ENCODE measurements around the gene CALCB. TPM values are rescaled to one million over a fixed set of nuclear protein-coding genes. Genes with fewer than 3 reads are reported as not detected.

The CALCB gene
- total RNA-seq, 1 donor from 2014 or later: 0.29 TPM

GRCh38 chr11:15109602-15110001 lies 36.2 kb downstream of the CALCB start:
- DNase-seq (ENCODE audit: low read depth): no peak
- no peak overlapping the region for H3K4me3 ChIP-seq (ENCODE audit: low read depth, low read length)
- TF ChIP-seq, protein P1, sequence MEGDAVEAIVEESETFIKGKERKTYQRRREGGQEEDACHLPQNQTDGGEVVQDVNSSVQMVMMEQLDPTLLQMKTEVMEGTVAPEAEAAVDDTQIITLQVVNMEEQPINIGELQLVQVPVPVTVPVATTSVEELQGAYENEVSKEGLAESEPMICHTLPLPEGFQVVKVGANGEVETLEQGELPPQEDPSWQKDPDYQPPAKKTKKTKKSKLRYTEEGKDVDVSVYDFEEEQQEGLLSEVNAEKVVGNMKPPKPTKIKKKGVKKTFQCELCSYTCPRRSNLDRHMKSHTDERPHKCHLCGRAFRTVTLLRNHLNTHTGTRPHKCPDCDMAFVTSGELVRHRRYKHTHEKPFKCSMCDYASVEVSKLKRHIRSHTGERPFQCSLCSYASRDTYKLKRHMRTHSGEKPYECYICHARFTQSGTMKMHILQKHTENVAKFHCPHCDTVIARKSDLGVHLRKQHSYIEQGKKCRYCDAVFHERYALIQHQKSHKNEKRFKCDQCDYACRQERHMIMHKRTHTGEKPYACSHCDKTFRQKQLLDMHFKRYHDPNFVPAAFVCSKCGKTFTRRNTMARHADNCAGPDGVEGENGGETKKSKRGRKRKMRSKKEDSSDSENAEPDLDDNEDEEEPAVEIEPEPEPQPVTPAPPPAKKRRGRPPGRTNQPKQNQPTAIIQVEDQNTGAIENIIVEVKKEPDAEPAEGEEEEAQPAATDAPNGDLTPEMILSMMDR (conservative IDR thresholded peaks at IDR 0.05; ENCODE audit: low read depth, low read length): no peak

DNA sequence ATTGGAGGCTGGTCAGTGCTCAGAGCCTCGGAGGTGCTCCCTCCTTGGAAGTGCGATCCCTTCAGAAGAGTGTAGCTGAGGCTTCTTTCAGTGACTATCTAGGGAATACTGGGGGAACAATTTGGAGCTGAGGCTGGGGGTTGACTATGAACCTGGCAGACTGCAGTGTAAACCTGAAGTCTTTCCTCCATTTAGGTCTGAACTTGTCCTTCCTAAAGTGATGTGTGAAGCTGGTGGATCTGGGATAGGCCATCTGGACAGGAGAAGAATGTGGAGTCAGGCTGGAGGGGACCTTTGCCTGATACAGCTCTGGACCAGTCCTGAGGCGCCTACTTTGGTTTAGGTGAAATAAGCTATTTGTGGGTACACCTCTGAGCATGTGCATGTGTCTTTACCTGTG lies 37.8 kb downstream of the CALCB start:
- TF ChIP-seq, protein P1 (conservative IDR thresholded peaks at IDR 0.05; ENCODE audit: low read depth, low read length): no peak
- DNase-seq (ENCODE audit: low read depth): no peak
- no peak overlapping the region for H3K4me3 ChIP-seq (ENCODE audit: low read depth, low read length)

DNA sequence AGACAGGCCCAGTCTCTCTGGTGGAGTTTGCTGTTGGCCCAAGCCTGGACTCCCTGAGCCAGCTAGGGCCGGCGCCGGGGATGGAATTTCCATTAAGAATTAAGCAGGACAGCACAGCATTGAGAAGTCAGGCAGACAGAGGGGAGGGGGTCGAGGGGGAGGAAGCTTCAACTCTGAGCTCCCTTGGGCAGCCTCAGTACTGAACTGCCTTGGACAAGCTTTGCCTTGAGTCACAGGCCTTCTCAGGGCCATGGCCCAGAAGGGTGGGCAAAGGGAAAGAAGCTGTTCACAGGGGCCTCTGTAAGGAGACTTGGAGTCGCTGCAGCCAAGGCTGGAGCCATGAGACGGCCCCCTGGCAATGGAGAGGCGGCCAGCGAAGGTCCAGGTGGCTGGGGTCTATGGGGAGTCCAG lies 38.7 kb downstream of the CALCB start:
- TF ChIP-seq, protein P1 (conservative IDR thresholded peaks at IDR 0.05; ENCODE audit: low read depth, low read length): no peak
- DNase-seq (ENCODE audit: low read depth): no peak
- H3K4me3 ChIP-seq (ENCODE audit: low read depth, low read length): no peak overlapping the region

- no peak for DNase-seq (ENCODE audit: low read depth)
- TF ChIP-seq, protein P1 (conservative IDR thresholded peaks at IDR 0.05; ENCODE audit: low read depth, low read length): no peak
- no peak overlapping the region for H3K4me3 ChIP-seq (ENCODE audit: low read depth, low read length)
Observed at GRCh38 chr11:15113381-15113780, 40.0 kb downstream of the CALCB start.

GRCh38 chr11:15114501-15115475 lies 41.4 kb downstream of the CALCB start, which contains the start of gene INSC:
TSS of gene INSC (plus strand) at chr11:15114923. CDS start at chr11:15149175, 34,252 bp downstream.
- DNase-seq (ENCODE audit: low read depth): no peak
- peak within 1 kb of the TSS; percentile 45 for H3K4me3 ChIP-seq (ENCODE audit: low read depth, low read length)
- TF ChIP-seq, protein P1 (conservative IDR thresholded peaks at IDR 0.05; ENCODE audit: low read depth, low read length): no peak

DNA sequence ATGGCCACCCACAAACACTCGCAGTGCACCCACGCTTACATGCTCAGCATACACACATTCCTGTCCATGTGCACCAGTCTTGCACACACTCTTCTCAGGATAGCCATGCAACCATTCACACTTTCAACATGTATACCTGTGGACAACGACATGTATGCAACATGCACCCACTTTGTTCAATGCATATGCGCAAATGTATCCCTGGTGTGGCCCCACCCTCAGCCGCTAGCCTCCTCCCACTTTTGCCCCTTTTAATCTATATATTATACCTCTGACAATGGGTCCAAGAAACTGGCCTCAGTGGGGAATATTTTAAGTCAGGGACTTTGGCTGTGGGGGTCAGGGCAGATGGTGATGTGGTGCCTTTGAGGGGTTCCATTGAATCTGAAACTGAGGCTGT lies 42.3 kb downstream of the CALCB start:
- no peak overlapping the region for H3K4me3 ChIP-seq (ENCODE audit: low read depth, low read length)
- TF ChIP-seq, protein P1 (conservative IDR thresholded peaks at IDR 0.05; ENCODE audit: low read depth, low read length): no peak
- no peak for DNase-seq (ENCODE audit: low read depth)
